Esophagus squamous epithelium (tissue), 4 donors: ENCODE data around the gene RTF2.

Experiments
- CTCF ChIP-seq, 6 experiments: fragments of 450-650 bp in 4 of 6; fragments of 200-600 bp in 2 of 6; sonication (generic) in 2 of 6; IDR thresholded peaks; one replicate each; pipeline ENCODE4 v1.5.1; 2016 to 2019; ENCODE audit warnings: antibody characterized with exemption in 6 of 6, mild to moderate bottlenecking in 4 of 6, moderate library complexity in 4 of 6
- POLR2A ChIP-seq, 4 donors: fragments of 450-650 bp; IDR thresholded peaks; one replicate each; pipeline ENCODE4 v1.6.1; 2017; ENCODE audit warnings: antibody characterized with exemption in 4 of 4, mild to moderate bottlenecking in 4 of 4, moderate library complexity in 3 of 4

DNA sequence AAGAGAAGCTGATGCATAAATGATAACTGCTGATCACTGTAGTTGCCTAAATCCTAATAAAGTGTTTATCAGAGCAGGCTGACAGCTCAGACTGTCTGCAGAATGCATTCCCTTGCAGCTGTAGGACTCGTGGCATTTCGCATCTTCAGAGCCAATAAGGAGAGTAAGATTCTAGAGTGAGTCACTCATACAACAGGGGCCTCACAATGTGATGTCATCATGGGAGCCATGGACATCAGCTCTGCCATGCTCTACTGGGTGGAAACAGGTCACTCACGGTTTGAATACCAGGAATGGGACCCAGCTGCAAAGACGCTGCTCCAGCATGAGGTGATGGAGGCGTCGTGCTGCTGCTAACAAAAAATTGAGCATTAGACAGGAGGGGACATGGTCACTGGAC, 72.0 kb downstream of the RTF2 start:
- TF ChIP-seq CTCF (IDR thresholded peaks at IDR 0.05) (no peak), POLR2A (IDR thresholded peaks at IDR 0.05) (no peak)
